Mammary epithelial cell (primary cell): ENCODE measurements around the gene SBNO2.

Experiments used
- EZH2 ChIP-seq: IDR thresholded peaks from 2 replicates; pipeline ENCODE4 v1.6.1; 2012; ENCODE audit warnings: low read length, inconsistent platforms, borderline replicate concordance
- TF ChIP-seq, protein P1 (sequence below), 2 donors: IDR thresholded peaks in 1 of 2; conservative IDR thresholded peaks in 1 of 2; 2 replicates each; pipeline ENCODE4 v1.5.1; 2011 to 2012; ENCODE audit warnings: inconsistent platforms in 2 of 2, low read length in 2 of 2, mild to moderate bottlenecking in 2 of 2, control low read depth in 1 of 2, low read depth in 1 of 2; ENCODE audit not compliant: insufficient read depth in 1 of 2; ENCODE audit errors: extremely low read depth in 1 of 2

DNA sequence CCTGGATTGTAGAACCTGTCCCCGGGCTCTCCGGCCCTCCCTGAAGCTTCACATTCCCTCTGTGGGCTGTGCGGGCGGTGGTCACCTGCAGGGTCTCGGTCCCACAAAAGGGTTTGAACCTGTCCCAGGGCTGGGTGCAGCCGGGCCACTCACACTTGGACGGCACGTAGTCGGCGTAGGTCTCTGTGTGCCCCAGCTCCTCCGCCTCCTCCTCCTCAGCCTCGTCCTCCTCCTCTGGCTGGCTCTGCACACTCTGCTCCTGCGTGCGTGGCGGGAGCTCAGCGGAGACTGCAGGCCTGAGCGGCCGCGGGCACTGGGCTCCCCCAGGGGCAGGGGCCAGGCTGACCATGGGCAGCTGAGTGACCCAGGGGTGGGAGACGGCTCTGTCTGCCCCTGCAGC lies 50.7 kb downstream of the SBNO2 start:
- TF ChIP-seq, protein P1, sequence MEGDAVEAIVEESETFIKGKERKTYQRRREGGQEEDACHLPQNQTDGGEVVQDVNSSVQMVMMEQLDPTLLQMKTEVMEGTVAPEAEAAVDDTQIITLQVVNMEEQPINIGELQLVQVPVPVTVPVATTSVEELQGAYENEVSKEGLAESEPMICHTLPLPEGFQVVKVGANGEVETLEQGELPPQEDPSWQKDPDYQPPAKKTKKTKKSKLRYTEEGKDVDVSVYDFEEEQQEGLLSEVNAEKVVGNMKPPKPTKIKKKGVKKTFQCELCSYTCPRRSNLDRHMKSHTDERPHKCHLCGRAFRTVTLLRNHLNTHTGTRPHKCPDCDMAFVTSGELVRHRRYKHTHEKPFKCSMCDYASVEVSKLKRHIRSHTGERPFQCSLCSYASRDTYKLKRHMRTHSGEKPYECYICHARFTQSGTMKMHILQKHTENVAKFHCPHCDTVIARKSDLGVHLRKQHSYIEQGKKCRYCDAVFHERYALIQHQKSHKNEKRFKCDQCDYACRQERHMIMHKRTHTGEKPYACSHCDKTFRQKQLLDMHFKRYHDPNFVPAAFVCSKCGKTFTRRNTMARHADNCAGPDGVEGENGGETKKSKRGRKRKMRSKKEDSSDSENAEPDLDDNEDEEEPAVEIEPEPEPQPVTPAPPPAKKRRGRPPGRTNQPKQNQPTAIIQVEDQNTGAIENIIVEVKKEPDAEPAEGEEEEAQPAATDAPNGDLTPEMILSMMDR (conservative IDR thresholded peaks at IDR 0.05 in 1 of 2, IDR thresholded peaks at IDR 0.05 in 1 of 2; ENCODE audit: extremely low read depth in 1 of 2, insufficient read depth in 1 of 2, low read depth in 1 of 2, low read length in 2 of 2) = no peak
- TF ChIP-seq EZH2 = no peak
